Measurements from ENCODE around the gene PRDM11. TPM values are rescaled to one million over a fixed set of nuclear protein-coding genes. Genes with fewer than 3 reads are reported as not detected.
A peak's percentile ranks its signal among the peaks of the same experiment; 100 is the strongest.

Gene PRDM11
- total and polyA plus RNA-seq, 7 donors = 2.3 to 14.2 (median 7.2) TPM

- Histone ChIP-seq H3K4me3 (no peak overlapping the region), H3K27ac (no peak overlapping the region), H3K27me3 (ENCODE audit: insufficient read depth in 3 of 3, low read length in 2 of 3) (no peaks in the 10 kb centered on the region), H3K4me1 (peaks cover 9% of the 10 kb centered on the region), H3K36me3 (ENCODE audit: insufficient read depth in 1 of 2, low read depth in 1 of 2) (no peaks in the 10 kb centered on the region), H3K9me3 (no peaks in the 10 kb centered on the region)
- ATAC-seq (no peak), DNase-seq (no peak)
- intact Hi-C loops (cut with DNase I) = loop anchor here in 1 of 2 donors (5.0 kb wide), 1 partner anchor 38 kb away; no protein-coding TSS in a partner anchor
- TF ChIP-seq, protein P1, sequence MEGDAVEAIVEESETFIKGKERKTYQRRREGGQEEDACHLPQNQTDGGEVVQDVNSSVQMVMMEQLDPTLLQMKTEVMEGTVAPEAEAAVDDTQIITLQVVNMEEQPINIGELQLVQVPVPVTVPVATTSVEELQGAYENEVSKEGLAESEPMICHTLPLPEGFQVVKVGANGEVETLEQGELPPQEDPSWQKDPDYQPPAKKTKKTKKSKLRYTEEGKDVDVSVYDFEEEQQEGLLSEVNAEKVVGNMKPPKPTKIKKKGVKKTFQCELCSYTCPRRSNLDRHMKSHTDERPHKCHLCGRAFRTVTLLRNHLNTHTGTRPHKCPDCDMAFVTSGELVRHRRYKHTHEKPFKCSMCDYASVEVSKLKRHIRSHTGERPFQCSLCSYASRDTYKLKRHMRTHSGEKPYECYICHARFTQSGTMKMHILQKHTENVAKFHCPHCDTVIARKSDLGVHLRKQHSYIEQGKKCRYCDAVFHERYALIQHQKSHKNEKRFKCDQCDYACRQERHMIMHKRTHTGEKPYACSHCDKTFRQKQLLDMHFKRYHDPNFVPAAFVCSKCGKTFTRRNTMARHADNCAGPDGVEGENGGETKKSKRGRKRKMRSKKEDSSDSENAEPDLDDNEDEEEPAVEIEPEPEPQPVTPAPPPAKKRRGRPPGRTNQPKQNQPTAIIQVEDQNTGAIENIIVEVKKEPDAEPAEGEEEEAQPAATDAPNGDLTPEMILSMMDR (IDR thresholded peaks at IDR 0.05) = no peak
- WGBS, 3 donors = 82 to 86% (median 83%) methylated on average over 16 of the region's 16 CpGs
These were observed 2.0 kb upstream of the PRDM11 start for GRCh38 chr11:45144126-45145082.

- Histone ChIP-seq H3K27me3 (ENCODE audit: insufficient read depth in 3 of 3, low read length in 2 of 3) (no peaks in the 10 kb centered on the region), H3K4me1 (peaks cover 9% of the 10 kb centered on the region), H3K36me3 (ENCODE audit: insufficient read depth in 1 of 2, low read depth in 1 of 2) (no peaks in the 10 kb centered on the region), H3K27ac (no peak overlapping the region), H3K4me3 (no peak overlapping the region), H3K9me3 (no peaks in the 10 kb centered on the region)
- WGBS, 3 donors = 37 to 47% (median 40%) methylated on average over 3 of the region's 3 CpGs
- DNase-seq (no peak), ATAC-seq (no peak)
- TF ChIP-seq, protein P1 (IDR thresholded peaks at IDR 0.05) = no peak
- intact Hi-C loops (cut with DNase I) = loop anchor here in 1 of 2 donors (5.0 kb wide), 1 partner anchor 37 kb away; no protein-coding TSS in a partner anchor
These were observed 1.4 kb upstream of the PRDM11 start for GRCh38 chr11:45145083-45145378.

DNA sequence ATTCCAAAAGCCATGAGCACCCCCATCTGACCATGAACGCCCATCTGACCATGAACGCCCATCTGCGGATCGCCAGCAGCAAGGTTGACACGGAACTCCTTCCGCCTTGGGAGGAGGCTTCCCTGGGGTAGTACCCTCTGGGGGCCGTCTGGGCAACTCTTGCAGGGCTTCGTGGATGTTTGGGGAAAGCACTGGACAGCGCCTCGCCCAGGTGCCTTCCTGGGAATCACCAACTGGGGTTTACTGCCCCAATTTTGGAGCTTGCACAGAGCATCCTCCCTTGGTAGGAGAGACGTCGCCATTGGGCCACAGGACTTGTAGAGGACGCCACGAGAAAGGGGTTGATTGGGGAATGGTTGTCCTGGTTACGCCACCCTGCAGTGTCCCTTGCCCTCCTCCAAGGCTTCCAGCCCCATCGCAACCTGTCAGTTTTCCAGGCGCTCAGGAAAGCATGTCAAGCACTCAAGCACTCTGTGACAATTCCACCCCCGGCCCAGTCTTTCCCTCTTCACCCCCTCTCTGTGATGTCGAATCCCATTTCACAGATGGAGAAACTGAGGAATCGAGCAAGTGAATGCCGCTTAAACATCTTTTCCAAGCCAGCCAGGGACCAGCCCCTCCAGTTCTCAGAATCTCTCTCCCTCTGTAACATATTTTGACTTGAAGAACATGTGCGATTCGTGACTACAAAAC, 914 bp upstream of the PRDM11 start:
- H3K4me3 ChIP-seq = peak overlapping the region; percentile 73
- TF ChIP-seq, protein P1 (IDR thresholded peaks at IDR 0.05) = no peak
- peaks cover 9% of the 10 kb centered on the region for H3K4me1 ChIP-seq
- intact Hi-C loops (cut with DNase I) = loop anchor here in 1 of 2 donors (5.0 kb wide), 1 partner anchor 37 kb away; no protein-coding TSS in a partner anchor
- H3K36me3 ChIP-seq (ENCODE audit: insufficient read depth in 1 of 2, low read depth in 1 of 2) = no peaks in the 10 kb centered on the region
- ATAC-seq = no peak
- 26 to 40% (median 27%) methylated on average over 23 of the region's 23 CpGs for WGBS, 3 donors
- peak in 1 of 2 donors; percentile 41 for DNase-seq
- no peaks in the 10 kb centered on the region for H3K9me3 ChIP-seq
- H3K27ac ChIP-seq = peak overlapping the region; percentile 98
- no peaks in the 10 kb centered on the region for H3K27me3 ChIP-seq (ENCODE audit: insufficient read depth in 3 of 3, low read length in 2 of 3)

- H3K36me3 ChIP-seq (ENCODE audit: insufficient read depth in 1 of 2, low read depth in 1 of 2) = no peaks in the 10 kb centered on the region
- ATAC-seq = peak; percentile 95 to 98 (median 96)
These were observed 734 bp downstream of the PRDM11 start for GRCh38 chr11:45147017-45147728.

More at GRCh38 chr11:45147017-45147728, 734 bp downstream of the PRDM11 start:
- Histone ChIP-seq H3K27me3 (ENCODE audit: insufficient read depth in 3 of 3, low read length in 2 of 3) (no peaks in the 10 kb centered on the region), H3K27ac (peak overlapping the region; percentile 98), H3K4me1 (peaks cover 9% of the 10 kb centered on the region), H3K9me3 (no peaks in the 10 kb centered on the region), H3K4me3 (peak overlapping the region; percentile 73)
- peak; percentile 96 to 97 for DNase-seq
- intact Hi-C loops (cut with DNase I) = loop anchor here (1.0 to 5.0 kb wide), 2 partner anchors 32 to 35 kb away; no protein-coding TSS in a partner anchor
- WGBS, 3 donors = 0 to 1% (median 0%) methylated on average over 52 to 88 of the region's 88 CpGs
- TF ChIP-seq, protein P1 (IDR thresholded peaks at IDR 0.05) = no peak

Data from psoas muscle (tissue), 8 donors.